ENCODE measurements around the gene TBC1D32. TPM values are rescaled to one million over a fixed set of nuclear protein-coding genes. Genes with fewer than 3 reads are reported as not detected.

Gene TBC1D32
- total and polyA plus RNA-seq, 4 donors = 0.51 to 2.8 (median 1.7) TPM

DNA sequence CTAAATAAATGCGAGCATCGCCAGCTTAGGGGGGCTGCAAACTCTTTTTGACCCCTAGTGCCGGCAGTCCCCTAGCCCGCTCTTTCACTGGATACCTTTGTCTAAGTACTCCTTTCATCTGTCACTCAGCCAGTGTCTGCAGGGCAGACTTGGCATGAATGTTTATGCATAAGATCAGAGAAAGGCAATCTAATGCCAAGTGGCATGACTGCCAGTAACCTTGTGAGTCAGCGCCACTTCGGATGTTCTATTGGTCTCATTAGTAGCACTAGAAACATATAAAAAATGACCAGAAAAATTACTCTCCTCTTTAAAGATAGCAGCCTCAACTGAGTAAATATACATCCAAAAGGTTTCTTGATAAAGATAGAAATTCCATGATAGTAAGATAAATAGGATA is 192.2 kb downstream of the TBC1D32 start:
- Histone ChIP-seq H3K36me3 (ENCODE audit: control insufficient read depth in 4 of 4, insufficient read depth in 3 of 4, low read depth in 1 of 4, low read length in 3 of 4) (no peaks in the 10 kb centered on the region), H3K9ac (ENCODE audit: low read depth in 1 of 2, low read length in 2 of 2) (no peak overlapping the region), H3K4me1 (ENCODE audit: control insufficient read depth in 4 of 4, insufficient read depth in 4 of 4, low read length in 3 of 4) (no peaks in the 10 kb centered on the region), H3K27me3 (ENCODE audit: control insufficient read depth in 4 of 4, insufficient read depth in 4 of 4, low read length in 3 of 4) (no peaks in the 10 kb centered on the region), H3K27ac (ENCODE audit: low read depth in 1 of 2, low read length in 2 of 2) (no peak overlapping the region), H3K9me3 (ENCODE audit: control insufficient read depth in 4 of 4, low read length in 3 of 4) (peaks cover 0 to 5% (median under 1%) of the 10 kb centered on the region in 4 donors), H3K4me3 (ENCODE audit: low read depth in 1 of 3, low read length in 3 of 3) (no peak overlapping the region)
- no peak for DNase-seq (ENCODE audit: low spot score)
- TF ChIP-seq, protein P1, sequence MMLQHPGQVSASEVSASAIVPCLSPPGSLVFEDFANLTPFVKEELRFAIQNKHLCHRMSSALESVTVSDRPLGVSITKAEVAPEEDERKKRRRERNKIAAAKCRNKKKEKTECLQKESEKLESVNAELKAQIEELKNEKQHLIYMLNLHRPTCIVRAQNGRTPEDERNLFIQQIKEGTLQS (IDR thresholded peaks at IDR 0.05) = no peak
- no peak for TF ChIP-seq FOXA1 (IDR thresholded peaks at IDR 0.05)
- no peak for TF ChIP-seq EGR1 (IDR thresholded peaks at IDR 0.05; ENCODE audit: low read depth in 2 of 2)
- TF ChIP-seq HNF4A (conservative IDR thresholded peaks at IDR 0.05) = no peak
- TF ChIP-seq RAD21 (IDR thresholded peaks at IDR 0.05) = no peak
- TF ChIP-seq, protein P2, sequence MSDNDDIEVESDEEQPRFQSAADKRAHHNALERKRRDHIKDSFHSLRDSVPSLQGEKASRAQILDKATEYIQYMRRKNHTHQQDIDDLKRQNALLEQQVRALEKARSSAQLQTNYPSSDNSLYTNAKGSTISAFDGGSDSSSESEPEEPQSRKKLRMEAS (IDR thresholded peaks at IDR 0.05) = no peak
- TF ChIP-seq, protein P3, sequence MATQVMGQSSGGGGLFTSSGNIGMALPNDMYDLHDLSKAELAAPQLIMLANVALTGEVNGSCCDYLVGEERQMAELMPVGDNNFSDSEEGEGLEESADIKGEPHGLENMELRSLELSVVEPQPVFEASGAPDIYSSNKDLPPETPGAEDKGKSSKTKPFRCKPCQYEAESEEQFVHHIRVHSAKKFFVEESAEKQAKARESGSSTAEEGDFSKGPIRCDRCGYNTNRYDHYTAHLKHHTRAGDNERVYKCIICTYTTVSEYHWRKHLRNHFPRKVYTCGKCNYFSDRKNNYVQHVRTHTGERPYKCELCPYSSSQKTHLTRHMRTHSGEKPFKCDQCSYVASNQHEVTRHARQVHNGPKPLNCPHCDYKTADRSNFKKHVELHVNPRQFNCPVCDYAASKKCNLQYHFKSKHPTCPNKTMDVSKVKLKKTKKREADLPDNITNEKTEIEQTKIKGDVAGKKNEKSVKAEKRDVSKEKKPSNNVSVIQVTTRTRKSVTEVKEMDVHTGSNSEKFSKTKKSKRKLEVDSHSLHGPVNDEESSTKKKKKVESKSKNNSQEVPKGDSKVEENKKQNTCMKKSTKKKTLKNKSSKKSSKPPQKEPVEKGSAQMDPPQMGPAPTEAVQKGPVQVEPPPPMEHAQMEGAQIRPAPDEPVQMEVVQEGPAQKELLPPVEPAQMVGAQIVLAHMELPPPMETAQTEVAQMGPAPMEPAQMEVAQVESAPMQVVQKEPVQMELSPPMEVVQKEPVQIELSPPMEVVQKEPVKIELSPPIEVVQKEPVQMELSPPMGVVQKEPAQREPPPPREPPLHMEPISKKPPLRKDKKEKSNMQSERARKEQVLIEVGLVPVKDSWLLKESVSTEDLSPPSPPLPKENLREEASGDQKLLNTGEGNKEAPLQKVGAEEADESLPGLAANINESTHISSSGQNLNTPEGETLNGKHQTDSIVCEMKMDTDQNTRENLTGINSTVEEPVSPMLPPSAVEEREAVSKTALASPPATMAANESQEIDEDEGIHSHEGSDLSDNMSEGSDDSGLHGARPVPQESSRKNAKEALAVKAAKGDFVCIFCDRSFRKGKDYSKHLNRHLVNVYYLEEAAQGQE (IDR thresholded peaks at IDR 0.05) = no peak
- TF ChIP-seq HNF4G (IDR thresholded peaks at IDR 0.05) = no peak
- WGBS = 97% methylated on average over 6 of the region's 6 CpGs

DNA sequence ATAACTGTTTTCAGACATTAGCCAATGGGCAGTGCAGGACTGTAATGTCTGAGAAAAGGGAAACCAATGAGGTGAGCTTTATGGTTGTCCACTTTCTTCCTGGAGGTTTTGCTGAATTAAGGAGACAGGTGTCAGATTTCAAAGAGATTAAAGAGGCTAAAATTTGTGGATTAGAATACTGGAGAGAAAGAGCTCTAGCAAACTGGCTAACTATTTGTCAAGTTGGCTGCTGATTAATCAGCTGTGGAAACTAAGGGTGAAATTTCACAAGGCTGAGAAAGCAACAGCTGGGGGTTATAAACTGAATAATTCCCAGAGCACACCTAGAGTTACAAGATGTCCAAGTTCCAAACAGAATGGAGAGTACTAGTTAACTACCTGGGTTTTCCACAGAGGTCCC is 198.9 kb downstream of the TBC1D32 start:
- no peak for TF ChIP-seq TAF1 (conservative IDR thresholded peaks at IDR 0.05)
- Histone ChIP-seq H3K9ac (ENCODE audit: low read depth in 1 of 2, low read length in 2 of 2) (no peak overlapping the region), H3K27ac (ENCODE audit: low read depth in 1 of 2, low read length in 2 of 2) (no peak overlapping the region), H3K9me3 (ENCODE audit: control insufficient read depth in 4 of 4, low read length in 3 of 4) (no peaks in the 10 kb centered on the region), H3K36me3 (ENCODE audit: control insufficient read depth in 4 of 4, insufficient read depth in 3 of 4, low read depth in 1 of 4, low read length in 3 of 4) (no peaks in the 10 kb centered on the region), H3K27me3 (ENCODE audit: control insufficient read depth in 4 of 4, insufficient read depth in 4 of 4, low read length in 3 of 4) (no peaks in the 10 kb centered on the region), H3K4me3 (ENCODE audit: low read depth in 1 of 3, low read length in 3 of 3) (no peak overlapping the region), H3K4me1 (ENCODE audit: control insufficient read depth in 4 of 4, insufficient read depth in 4 of 4, low read length in 3 of 4) (no peaks in the 10 kb centered on the region)
- no peak for DNase-seq (ENCODE audit: low spot score)

DNA sequence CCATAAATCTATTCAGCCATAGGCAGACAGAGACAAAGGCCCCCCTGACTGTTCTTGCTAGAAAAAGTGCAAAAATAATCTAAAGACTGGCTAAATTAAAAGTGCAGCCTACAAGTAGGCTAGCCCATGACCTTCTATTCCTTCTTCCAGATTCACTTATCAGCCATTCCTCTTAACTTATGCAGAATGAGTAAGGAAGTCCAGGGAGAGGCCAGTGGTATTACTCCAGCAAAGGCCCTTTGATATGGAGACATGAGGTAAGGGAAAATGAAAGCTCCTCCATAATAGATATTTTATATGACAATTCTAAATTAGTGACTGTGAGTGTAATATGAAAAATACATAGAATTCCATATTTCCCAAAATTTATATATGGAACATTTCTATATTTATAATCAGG is 199.4 kb downstream of the TBC1D32 start:
- H3K27me3 ChIP-seq (ENCODE audit: control insufficient read depth in 4 of 4, insufficient read depth in 4 of 4, low read length in 3 of 4) = no peaks in the 10 kb centered on the region
- TF ChIP-seq, protein P4, sequence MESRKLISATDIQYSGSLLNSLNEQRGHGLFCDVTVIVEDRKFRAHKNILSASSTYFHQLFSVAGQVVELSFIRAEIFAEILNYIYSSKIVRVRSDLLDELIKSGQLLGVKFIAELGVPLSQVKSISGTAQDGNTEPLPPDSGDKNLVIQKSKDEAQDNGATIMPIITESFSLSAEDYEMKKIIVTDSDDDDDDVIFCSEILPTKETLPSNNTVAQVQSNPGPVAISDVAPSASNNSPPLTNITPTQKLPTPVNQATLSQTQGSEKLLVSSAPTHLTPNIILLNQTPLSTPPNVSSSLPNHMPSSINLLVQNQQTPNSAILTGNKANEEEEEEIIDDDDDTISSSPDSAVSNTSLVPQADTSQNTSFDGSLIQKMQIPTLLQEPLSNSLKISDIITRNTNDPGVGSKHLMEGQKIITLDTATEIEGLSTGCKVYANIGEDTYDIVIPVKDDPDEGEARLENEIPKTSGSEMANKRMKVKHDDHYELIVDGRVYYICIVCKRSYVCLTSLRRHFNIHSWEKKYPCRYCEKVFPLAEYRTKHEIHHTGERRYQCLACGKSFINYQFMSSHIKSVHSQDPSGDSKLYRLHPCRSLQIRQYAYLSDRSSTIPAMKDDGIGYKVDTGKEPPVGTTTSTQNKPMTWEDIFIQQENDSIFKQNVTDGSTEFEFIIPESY (IDR thresholded peaks at IDR 0.05) = no peak
- TF ChIP-seq NR2F2 (IDR thresholded peaks at IDR 0.05) = no peak
- TF ChIP-seq, protein P1 (IDR thresholded peaks at IDR 0.05) = no peak
- TF ChIP-seq RXRA (IDR thresholded peaks at IDR 0.05) = no peak
- no peak for TF ChIP-seq HNF4G (IDR thresholded peaks at IDR 0.05)
- TF ChIP-seq RAD21 (IDR thresholded peaks at IDR 0.05) = no peak
- H3K4me3 ChIP-seq (ENCODE audit: low read depth in 1 of 3, low read length in 3 of 3) = no peak overlapping the region
- H3K9ac ChIP-seq (ENCODE audit: low read depth in 1 of 2, low read length in 2 of 2) = no peak overlapping the region
- H3K27ac ChIP-seq (ENCODE audit: low read depth in 1 of 2, low read length in 2 of 2) = no peak overlapping the region
- no peaks in the 10 kb centered on the region for H3K9me3 ChIP-seq (ENCODE audit: control insufficient read depth in 4 of 4, low read length in 3 of 4)
- H3K4me1 ChIP-seq (ENCODE audit: control insufficient read depth in 4 of 4, insufficient read depth in 4 of 4, low read length in 3 of 4) = no peaks in the 10 kb centered on the region
- no peak for DNase-seq (ENCODE audit: low spot score)
- no peaks in the 10 kb centered on the region for H3K36me3 ChIP-seq (ENCODE audit: control insufficient read depth in 4 of 4, insufficient read depth in 3 of 4, low read depth in 1 of 4, low read length in 3 of 4)
